OCI-LY3 (cell line): ENCODE measurements around the gene ANKRD9.

Experiments
- EZH2phosphoT487 ChIP-seq: fragments of 200-600 bp; shearing (Covaris generic); IDR thresholded peaks from 2 replicates; pipeline ENCODE4 v1.6.1; 2018; ENCODE audit warnings: antibody characterized with exemption, mixed run types, low read depth
- TF ChIP-seq, protein P1 (sequence below): fragments of 200-600, 300-600 bp; sonication (generic); IDR thresholded peaks from 2 replicates; pipeline ENCODE4 v1.5.1; 2014; ENCODE audit warnings: antibody characterized with exemption, low read length, low read depth

GRCh38 chr14:102557434-102558226 is 48.1 kb upstream of the ANKRD9 start:
- TF ChIP-seq, protein P1, sequence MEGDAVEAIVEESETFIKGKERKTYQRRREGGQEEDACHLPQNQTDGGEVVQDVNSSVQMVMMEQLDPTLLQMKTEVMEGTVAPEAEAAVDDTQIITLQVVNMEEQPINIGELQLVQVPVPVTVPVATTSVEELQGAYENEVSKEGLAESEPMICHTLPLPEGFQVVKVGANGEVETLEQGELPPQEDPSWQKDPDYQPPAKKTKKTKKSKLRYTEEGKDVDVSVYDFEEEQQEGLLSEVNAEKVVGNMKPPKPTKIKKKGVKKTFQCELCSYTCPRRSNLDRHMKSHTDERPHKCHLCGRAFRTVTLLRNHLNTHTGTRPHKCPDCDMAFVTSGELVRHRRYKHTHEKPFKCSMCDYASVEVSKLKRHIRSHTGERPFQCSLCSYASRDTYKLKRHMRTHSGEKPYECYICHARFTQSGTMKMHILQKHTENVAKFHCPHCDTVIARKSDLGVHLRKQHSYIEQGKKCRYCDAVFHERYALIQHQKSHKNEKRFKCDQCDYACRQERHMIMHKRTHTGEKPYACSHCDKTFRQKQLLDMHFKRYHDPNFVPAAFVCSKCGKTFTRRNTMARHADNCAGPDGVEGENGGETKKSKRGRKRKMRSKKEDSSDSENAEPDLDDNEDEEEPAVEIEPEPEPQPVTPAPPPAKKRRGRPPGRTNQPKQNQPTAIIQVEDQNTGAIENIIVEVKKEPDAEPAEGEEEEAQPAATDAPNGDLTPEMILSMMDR: no peak
- TF ChIP-seq EZH2phosphoT487: no peak
